Thoracic aorta (tissue), 2 donors: ENCODE results near the gene EHD2. TPM values are rescaled to one million over a fixed set of nuclear protein-coding genes. Genes with fewer than 3 reads are reported as not detected.
"Not testable (repeated sequence)": the region's sequence is repeated elsewhere in the genome, so short reads cannot be mapped to it uniquely, and the experiment has no call there.

ENCODE experiments used
- ATAC-seq: fragments of 150-250 bp; one replicate; pipeline ENCODE4 v1.8.0; 2017; ENCODE audit warnings: low read depth; ENCODE audit not compliant: insufficient number of reproducible peaks, low FRiP score
- DNase-seq: peaks from one replicate; pipeline ENCODE4 v3.0.0-alpha.2; 2020; ENCODE audit warnings: low spot score
- H3K27ac ChIP-seq, 2 donors: fragments of 200-600 bp; sonication (generic); 1 replicate in 1 of 2; 2 replicates in 1 of 2; pipeline ENCODE4 v1.5.1; 2016; ENCODE audit warnings: mild to moderate bottlenecking in 2 of 2, moderate library complexity in 2 of 2
- H3K27me3 ChIP-seq: fragments of 200-600 bp; sonication (generic); replicated peaks from 2 replicates; pipeline ENCODE4 v1.6.0; 2016; ENCODE audit warnings: mild to moderate bottlenecking; ENCODE audit not compliant: insufficient read depth
- H3K36me3 ChIP-seq: fragments of 200-600 bp; sonication (generic); one replicate; pipeline ENCODE4 v1.5.1; 2016
- H3K4me1 ChIP-seq, 2 donors: fragments of 200-600 bp; sonication (generic); 1 replicate in 1 of 2; 2 replicates in 1 of 2; pipeline versions ENCODE4 v1.5.1 to v1.6.0; 2016; ENCODE audit warnings: low read depth in 2 of 2, mild to moderate bottlenecking in 1 of 2; ENCODE audit not compliant: control insufficient read depth in 1 of 2
- H3K4me3 ChIP-seq: fragments of 200-600 bp; sonication (generic); 2 replicates; pipeline ENCODE4 v1.5.1; 2016; ENCODE audit warnings: mild to moderate bottlenecking
- H3K9me3 ChIP-seq: fragments of 200-600 bp; sonication (generic); 2 replicates; pipeline ENCODE4 v1.5.1; 2016
- CTCF ChIP-seq: fragments of 200-600 bp; sonication (generic); IDR thresholded peaks from one replicate; pipeline ENCODE4 v1.5.1; 2019; ENCODE audit warnings: antibody characterized with exemption
- total RNA-seq, 2 donors: library from RNA; depleted of rRNA; stranded (reverse); fragments of >200 nt; gene quantifications; one replicate each; pipeline versions ENCODE4 v1.1.0 to v1.2.3, GENCODE V29; 2016

Gene EHD2
- total RNA-seq, 2 donors from 2014 or later = 141 to 195 TPM

GRCh38 chr19:47766359-47766620 is 53.1 kb downstream of the EHD2 start:
- no peaks in the 10 kb centered on the region for H3K27me3 ChIP-seq

GRCh38 chr19:47766670-47767069 is 53.4 kb downstream of the EHD2 start:
- Histone ChIP-seq H3K9me3 (no peaks in the 10 kb centered on the region), H3K36me3 (no peaks in the 10 kb centered on the region), H3K27ac (no peak overlapping the region), H3K4me3 (no peak overlapping the region), H3K4me1 (no peaks in the 10 kb centered on the region), H3K27me3 (no peaks in the 10 kb centered on the region)
- no peak for ATAC-seq
- no peak for TF ChIP-seq CTCF
- no peak for DNase-seq

More at GRCh38 chr19:47766359-47766620, 53.1 kb downstream of the EHD2 start:
- no peak overlapping the region for H3K4me3 ChIP-seq
- no peaks in the 10 kb centered on the region for H3K36me3 ChIP-seq
- ATAC-seq (no peak), DNase-seq (no peak)
- H3K9me3 ChIP-seq = no peaks in the 10 kb centered on the region
- TF ChIP-seq CTCF = no peak
- no peak overlapping the region for H3K27ac ChIP-seq
- no peaks in the 10 kb centered on the region for H3K4me1 ChIP-seq

GRCh38 chr19:47767349-47767748 is 54.1 kb downstream of the EHD2 start:
- H3K4me1 ChIP-seq = no peaks in the 10 kb centered on the region
- no peak for DNase-seq
- no peaks in the 10 kb centered on the region for H3K36me3 ChIP-seq
- H3K4me3 ChIP-seq = no peak overlapping the region
- TF ChIP-seq CTCF = no peak
- no peak overlapping the region for H3K27ac ChIP-seq
- no peaks in the 10 kb centered on the region for H3K27me3 ChIP-seq
- no peak for ATAC-seq
- no peaks in the 10 kb centered on the region for H3K9me3 ChIP-seq

GRCh38 chr19:47768604-47769003 is 55.4 kb downstream of the EHD2 start:
- ATAC-seq (no peak), DNase-seq (no peak)
- TF ChIP-seq CTCF = no peak
- Histone ChIP-seq H3K4me1 (no peaks in the 10 kb centered on the region), H3K9me3 (no peaks in the 10 kb centered on the region), H3K36me3 (no peaks in the 10 kb centered on the region), H3K27me3 (no peaks in the 10 kb centered on the region), H3K4me3 (no peak overlapping the region), H3K27ac (no peak overlapping the region)

- Histone ChIP-seq H3K27ac (no peak overlapping the region), H3K4me1 (no peaks in the 10 kb centered on the region), H3K9me3 (no peaks in the 10 kb centered on the region), H3K27me3 (no peaks in the 10 kb centered on the region), H3K4me3 (no peak overlapping the region), H3K36me3 (no peaks in the 10 kb centered on the region)
- DNase-seq (no peak), ATAC-seq (no peak)
- TF ChIP-seq CTCF = no peak
Measured at GRCh38 chr19:47769534-47769933, 56.3 kb downstream of the EHD2 start.

GRCh38 chr19:47771291-47771690 is 58.1 kb downstream of the EHD2 start:
- H3K4me1 ChIP-seq, DNase-seq, H3K27ac ChIP-seq, H3K9me3 ChIP-seq, H3K4me3 ChIP-seq, ATAC-seq, H3K36me3 ChIP-seq, H3K27me3 ChIP-seq: not testable (repeated sequence)
